Vagina (tissue), 2 donors: Measurements from ENCODE around the gene EP400. TPM values are rescaled to one million over a fixed set of nuclear protein-coding genes. Genes with fewer than 3 reads are reported as not detected.

Experiments
- DNase-seq, 2 donors: peaks; one replicate each; pipeline ENCODE4 v3.0.0-alpha.2; 2017; ENCODE audit errors: extremely low spot score in 2 of 2
- H3K27ac ChIP-seq: fragments of 200-600 bp; sonication (generic); one replicate; pipeline ENCODE4 v1.5.1; 2019
- H3K27me3 ChIP-seq: fragments of 200-600 bp; sonication (generic); one replicate; pipeline ENCODE4 v1.5.1; 2019
- H3K36me3 ChIP-seq, 2 donors: fragments of 200-600 bp; sonication (generic); one replicate each; pipeline ENCODE4 v1.5.1; 2017 to 2019
- H3K4me1 ChIP-seq: fragments of 200-600 bp; sonication (generic); one replicate; pipeline ENCODE4 v1.5.1; 2019
- H3K4me3 ChIP-seq, 2 donors: fragments of 200-600 bp; sonication (generic); 1 replicate in 1 of 2; 2 replicates in 1 of 2; pipeline ENCODE4 v1.5.1; 2016 to 2019
- H3K9me3 ChIP-seq: fragments of 200-600 bp; sonication (generic); one replicate; pipeline ENCODE4 v1.5.1; 2019
- POLR2A ChIP-seq, 2 donors: fragments of 450-650 bp; IDR thresholded peaks; one replicate each; pipeline ENCODE4 v1.6.1; 2017; ENCODE audit warnings: antibody characterized with exemption in 2 of 2, mild to moderate bottlenecking in 2 of 2, moderate library complexity in 2 of 2
- POLR2AphosphoS5 ChIP-seq, 2 donors: sonication (generic); formaldehyde crosslinking; IDR thresholded peaks; one replicate each; pipeline ENCODE4 v1.9.0; 2017; ENCODE audit warnings: antibody characterized with exemption in 2 of 2, mild to moderate bottlenecking in 2 of 2, low read depth in 1 of 2; ENCODE audit not compliant: insufficient read depth in 1 of 2
- intact Hi-C: fragments of 100-400 bp; cut with DNase I; formaldehyde crosslinking; loops from one replicate; pipeline ENCODE4 v1.15.1; 2023
- total RNA-seq: library from RNA; depleted of rRNA; stranded (reverse); fragments of >200 nt; gene quantifications from one replicate; pipeline ENCODE4 v1.2.3, GENCODE V29; 2016
- TF ChIP-seq, protein P1 (sequence below), 3 experiments: fragments of 450-650 bp in 2 of 3; fragments of 200-600 bp in 1 of 3; sonication (generic) in 1 of 3; IDR thresholded peaks; one replicate each; pipeline ENCODE4 v1.5.1; 2017 to 2019; ENCODE audit warnings: antibody characterized with exemption in 3 of 3, mild to moderate bottlenecking in 2 of 3, moderate library complexity in 2 of 3

EP400 gene
- total RNA-seq, 1 donor from 2014 or later = 35.6 TPM

DNA sequence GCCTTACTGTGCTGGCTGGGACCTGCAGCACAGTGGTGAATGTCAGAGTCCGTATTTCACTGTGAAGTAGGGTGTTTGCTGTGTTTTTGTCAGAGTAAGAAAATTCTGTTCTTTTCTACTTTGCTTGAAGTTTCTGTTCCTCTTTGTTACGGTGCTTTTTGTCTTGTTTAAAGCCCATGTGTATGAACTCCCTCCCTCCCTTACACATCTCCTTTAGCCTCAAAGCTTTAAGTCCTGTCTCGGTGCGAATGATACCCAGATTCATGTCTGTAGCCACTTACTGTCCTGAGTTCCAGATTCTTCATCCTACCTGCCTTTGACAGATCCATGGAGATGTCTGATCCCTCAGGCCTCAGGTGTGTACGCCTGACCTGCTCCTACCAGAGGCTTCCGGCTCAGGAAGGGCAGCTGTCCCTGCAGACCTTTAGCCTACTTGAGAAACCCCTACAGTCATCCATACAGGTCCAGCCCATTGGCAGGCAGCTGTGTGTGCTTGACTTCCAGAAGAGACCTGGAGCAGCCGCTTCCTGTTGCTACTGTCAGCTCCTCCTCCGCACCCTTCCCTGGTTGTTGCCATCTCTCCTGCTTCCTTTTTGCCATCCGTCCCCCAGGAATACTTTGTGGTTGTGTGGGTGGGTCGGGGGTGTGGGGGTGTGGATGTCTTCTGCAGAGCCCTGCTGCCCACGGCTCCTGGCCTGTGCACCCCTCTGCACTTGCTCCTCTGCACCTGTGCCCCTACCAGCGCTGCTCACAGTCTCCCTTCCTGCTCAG, 121.5 kb downstream of the EP400 start:
- H3K9me3 ChIP-seq = no peaks in the 10 kb centered on the region
- DNase-seq = no peak
- no peak overlapping the region for H3K4me3 ChIP-seq
- H3K27me3 ChIP-seq = no peaks in the 10 kb centered on the region
- no peaks in the 10 kb centered on the region for H3K4me1 ChIP-seq
- intact Hi-C loops = no loop called here
- peaks cover 0 to 64% of the 10 kb centered on the region in 2 donors for H3K36me3 ChIP-seq
- H3K27ac ChIP-seq = no peak overlapping the region
- TF ChIP-seq POLR2A (IDR thresholded peaks at IDR 0.05) = no peak
- TF ChIP-seq, protein P1, sequence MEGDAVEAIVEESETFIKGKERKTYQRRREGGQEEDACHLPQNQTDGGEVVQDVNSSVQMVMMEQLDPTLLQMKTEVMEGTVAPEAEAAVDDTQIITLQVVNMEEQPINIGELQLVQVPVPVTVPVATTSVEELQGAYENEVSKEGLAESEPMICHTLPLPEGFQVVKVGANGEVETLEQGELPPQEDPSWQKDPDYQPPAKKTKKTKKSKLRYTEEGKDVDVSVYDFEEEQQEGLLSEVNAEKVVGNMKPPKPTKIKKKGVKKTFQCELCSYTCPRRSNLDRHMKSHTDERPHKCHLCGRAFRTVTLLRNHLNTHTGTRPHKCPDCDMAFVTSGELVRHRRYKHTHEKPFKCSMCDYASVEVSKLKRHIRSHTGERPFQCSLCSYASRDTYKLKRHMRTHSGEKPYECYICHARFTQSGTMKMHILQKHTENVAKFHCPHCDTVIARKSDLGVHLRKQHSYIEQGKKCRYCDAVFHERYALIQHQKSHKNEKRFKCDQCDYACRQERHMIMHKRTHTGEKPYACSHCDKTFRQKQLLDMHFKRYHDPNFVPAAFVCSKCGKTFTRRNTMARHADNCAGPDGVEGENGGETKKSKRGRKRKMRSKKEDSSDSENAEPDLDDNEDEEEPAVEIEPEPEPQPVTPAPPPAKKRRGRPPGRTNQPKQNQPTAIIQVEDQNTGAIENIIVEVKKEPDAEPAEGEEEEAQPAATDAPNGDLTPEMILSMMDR (IDR thresholded peaks at IDR 0.05) = no peak
- TF ChIP-seq POLR2AphosphoS5 (IDR thresholded peaks at IDR 0.05; ENCODE audit: insufficient read depth in 1 of 2, low read depth in 1 of 2) = no peak

DNA sequence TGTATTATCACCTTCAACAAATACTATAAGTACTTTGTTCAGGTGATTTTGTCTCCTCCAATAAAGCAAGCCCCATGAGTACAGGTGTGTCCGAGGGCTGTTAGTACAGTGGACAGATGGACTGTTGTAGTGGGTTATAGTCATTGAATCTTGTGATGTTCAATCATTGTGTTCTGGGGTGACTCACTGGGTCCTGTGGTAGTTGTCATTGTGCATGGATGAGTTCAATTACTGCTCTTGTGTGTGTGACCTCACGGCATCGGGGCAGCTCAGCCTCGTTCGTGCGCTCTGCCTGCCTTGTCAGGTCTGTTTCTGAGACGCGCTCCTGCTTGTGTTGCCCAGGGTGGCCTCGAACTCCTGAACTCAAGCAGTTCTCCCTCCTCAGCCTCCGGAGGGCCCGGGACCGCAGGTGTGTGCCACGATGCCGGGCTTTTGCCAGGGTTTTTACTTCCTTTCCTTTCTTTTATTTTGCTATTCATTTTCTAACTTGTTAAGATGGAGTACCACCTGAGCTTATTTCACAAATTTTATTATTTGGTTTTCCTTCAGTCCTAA, 122.2 kb downstream of the EP400 start:
- Histone ChIP-seq H3K27ac (no peak overlapping the region), H3K36me3 (peaks cover 0 to 66% of the 10 kb centered on the region in 2 donors), H3K4me3 (no peak overlapping the region), H3K4me1 (no peaks in the 10 kb centered on the region), H3K27me3 (no peaks in the 10 kb centered on the region), H3K9me3 (no peaks in the 10 kb centered on the region)
- intact Hi-C loops = no loop called here
- DNase-seq = no peak
- TF ChIP-seq, protein P1 (IDR thresholded peaks at IDR 0.05) = no peak
- TF ChIP-seq POLR2A (IDR thresholded peaks at IDR 0.05) (no peak), POLR2AphosphoS5 (IDR thresholded peaks at IDR 0.05; ENCODE audit: insufficient read depth in 1 of 2, low read depth in 1 of 2) (no peak)

DNA sequence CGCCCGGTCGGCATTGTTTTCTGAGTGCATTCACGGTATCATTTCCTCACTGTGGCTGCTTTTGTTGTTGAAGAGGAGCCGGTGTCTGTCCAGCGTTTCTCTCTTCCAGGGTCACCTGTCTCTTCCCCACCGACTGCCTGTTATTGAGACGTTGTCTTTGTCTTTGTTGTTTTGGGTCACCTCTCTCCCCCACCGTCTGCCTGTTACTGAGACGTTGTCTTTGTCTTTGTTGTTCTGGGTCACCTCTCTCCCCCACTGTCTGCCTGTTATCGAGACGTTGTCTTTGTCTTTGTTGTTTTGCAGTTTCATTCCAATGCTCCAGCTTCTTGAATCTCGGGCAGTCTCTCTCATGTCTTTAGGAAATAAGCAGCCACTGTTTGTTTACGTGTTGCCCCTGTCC, 124.5 kb downstream of the EP400 start:
- no peaks in the 10 kb centered on the region for H3K27me3 ChIP-seq
- no peak for DNase-seq
- H3K4me3 ChIP-seq = no peak overlapping the region
- no peaks in the 10 kb centered on the region for H3K4me1 ChIP-seq
- intact Hi-C loops = no loop called here
- TF ChIP-seq, protein P1 (IDR thresholded peaks at IDR 0.05) = no peak
- TF ChIP-seq POLR2AphosphoS5 (IDR thresholded peaks at IDR 0.05; ENCODE audit: insufficient read depth in 1 of 2, low read depth in 1 of 2) (no peak), POLR2A (IDR thresholded peaks at IDR 0.05) (no peak)
- no peak overlapping the region for H3K27ac ChIP-seq
- H3K36me3 ChIP-seq = peaks cover 0 to 55% of the 10 kb centered on the region in 2 donors
- H3K9me3 ChIP-seq = no peaks in the 10 kb centered on the region

DNA sequence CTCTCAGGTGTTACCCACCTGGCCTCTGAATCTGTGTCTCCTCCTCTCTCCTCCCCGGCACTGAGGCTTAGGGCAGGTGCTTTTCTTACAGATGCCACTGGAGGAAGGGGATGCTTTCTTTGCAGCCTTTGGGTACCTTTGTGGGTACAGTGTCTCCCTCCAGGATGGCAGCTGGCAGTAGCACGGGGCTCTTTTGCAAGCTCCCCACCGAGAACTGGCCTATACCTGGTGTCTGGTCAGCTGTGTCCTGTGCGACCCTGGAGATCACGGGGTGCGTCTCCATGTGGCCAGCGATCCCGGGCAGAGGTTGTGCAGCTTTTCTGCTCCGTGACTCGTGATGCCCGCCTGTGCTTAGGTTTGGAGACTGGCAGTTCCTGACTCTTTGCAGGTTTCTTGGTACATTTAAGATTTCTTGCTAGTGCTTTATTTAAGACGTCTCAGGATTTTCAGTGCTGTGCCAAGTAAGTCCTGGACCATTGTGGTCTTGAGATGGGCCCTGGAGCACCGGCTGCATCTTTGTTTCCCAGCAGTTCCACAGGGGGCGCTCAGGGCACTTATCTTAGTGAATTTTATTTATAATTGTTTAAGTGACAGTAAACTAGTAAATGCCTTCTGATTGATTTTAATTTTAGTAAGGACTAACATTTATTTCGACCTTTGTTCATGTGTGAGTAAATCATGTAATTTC, 125.4 kb downstream of the EP400 start:
- peaks cover 0 to 49% of the 10 kb centered on the region in 2 donors for H3K36me3 ChIP-seq

More for the DNA sequence above, 125.4 kb downstream of the EP400 start:
- no peaks in the 10 kb centered on the region for H3K4me1 ChIP-seq
- intact Hi-C loops = no loop called here
- H3K27ac ChIP-seq = no peak overlapping the region
- TF ChIP-seq, protein P1 (IDR thresholded peaks at IDR 0.05) = no peak
- TF ChIP-seq POLR2A (IDR thresholded peaks at IDR 0.05) = no peak
- TF ChIP-seq POLR2AphosphoS5 (IDR thresholded peaks at IDR 0.05; ENCODE audit: insufficient read depth in 1 of 2, low read depth in 1 of 2) = no peak
- H3K9me3 ChIP-seq = no peaks in the 10 kb centered on the region
- no peaks in the 10 kb centered on the region for H3K27me3 ChIP-seq
- no peak for DNase-seq
- no peak overlapping the region for H3K4me3 ChIP-seq
